A549 (cell line): ENCODE measurements around the gene TSPYL4. TPM values are rescaled to one million over a fixed set of nuclear protein-coding genes. Genes with fewer than 3 reads are reported as not detected.

ENCODE experiments used
- ATAC-seq, 2 experiments: fragments of 200-7000 bp in 1 of 2; fragments of >200 bp in 1 of 2; cut with Nextera tagmentation in 1 of 2; cut with Tn5 transposase in 1 of 2; 3 replicates each; pipeline versions ENCODE4 v1.8.0 to v1.9.1; 2018 to 2020; ENCODE audit warnings: mild to moderate bottlenecking in 1 of 2, moderate library complexity in 1 of 2
- CTCF ChIA-PET: fragments of 300-600 bp; sonication (Branson Sonifier 250); formaldehyde crosslinking; extraction: SDS; loops from one replicate; lab custom pipeline; 2021; ENCODE audit warnings: antibody characterized with exemption, inconsistent platforms; lab: Yijun Ruan, JAX
- POLR2A ChIA-PET: fragments of 350-600 bp; formaldehyde crosslinking; extraction: SDS; loops from one replicate; lab custom pipeline; 2021; ENCODE audit warnings: antibody characterized with exemption, inconsistent platforms; lab: Yijun Ruan, JAX
- DNase-seq, 2 experiments: peaks; one replicate each; pipeline versions ENCODE4 v3.0.0 to v3.0.0-alpha.2; 2011 to 2016; ENCODE audit warnings: low read depth in 1 of 2, low spot score in 1 of 2
- FAIRE-seq: peaks from 2 replicates; lab custom pipeline; 2011; peaks lifted over from hg19 to GRCh38; lab: Jason Lieb, UNC
- H3K27ac ChIP-seq, 2 experiments: fragments of >200 bp; sonication (Bioruptor Twin); formaldehyde crosslinking; 3 replicates each; pipeline ENCODE4 v1.5.1; 2016 to 2017
- H3K4me1 ChIP-seq: fragments of >200 bp; sonication (Bioruptor Twin); formaldehyde crosslinking; 3 replicates; pipeline ENCODE4 v1.6.1; 2016
- H3K4me2 ChIP-seq: fragments of >200 bp; sonication (Bioruptor Twin); formaldehyde crosslinking; 3 replicates; pipeline ENCODE4 v1.6.1; 2016
- H3K4me3 ChIP-seq: fragments of >200 bp; sonication (Bioruptor Twin); formaldehyde crosslinking; 3 replicates; pipeline ENCODE4 v1.5.1; 2016
- H3K9me3 ChIP-seq: fragments of >200 bp; sonication (Bioruptor Twin); formaldehyde crosslinking; 3 replicates; pipeline ENCODE4 v1.6.1; 2016
- BCL3 ChIP-seq: fragments of >200 bp; sonication (Bioruptor Twin); formaldehyde crosslinking; IDR thresholded peaks from 3 replicates; pipeline ENCODE4 v1.6.1; 2016
- BHLHE40 ChIP-seq: IDR thresholded peaks from 2 replicates; pipeline ENCODE4 v1.6.1; 2012; ENCODE audit warnings: low read depth, low read length, inconsistent platforms
- CBX2 ChIP-seq: fragments of 200-600 bp; sonication (generic); IDR thresholded peaks from 2 replicates; pipeline ENCODE4 v1.6.1; 2016; ENCODE audit warnings: low read depth, mild to moderate bottlenecking, borderline replicate concordance
- CBX8 ChIP-seq: fragments of 200-600 bp; sonication (generic); IDR thresholded peaks from 2 replicates; pipeline ENCODE4 v1.6.1; 2016
- CEBPB ChIP-seq, 2 experiments: fragments of >200 bp in 1 of 2; sonication (Bioruptor Twin) in 1 of 2; formaldehyde crosslinking in 1 of 2; IDR thresholded peaks; 2 replicates each; pipeline ENCODE4 v1.6.1; 2012 to 2016
- CHD2 ChIP-seq: fragments of 150-350 bp; IDR thresholded peaks from 2 replicates; pipeline ENCODE4 v1.6.1; 2014; ENCODE audit warnings: low read length; ENCODE audit not compliant: partially characterized antibody
- CTCF ChIP-seq: fragments of >200 bp; sonication (Bioruptor Twin); formaldehyde crosslinking; IDR thresholded peaks from 3 replicates; pipeline ENCODE4 v1.5.1; 2016
- E2F6 ChIP-seq: IDR thresholded peaks from 2 replicates; pipeline ENCODE4 v1.6.1; 2012; ENCODE audit warnings: low read depth, borderline replicate concordance
- EHF ChIP-seq: fragments of 250-450 bp; sonication (Bioruptor Pico); IDR thresholded peaks from 2 replicates; pipeline ENCODE4 v1.5.0; 2020; ENCODE audit warnings: mild to moderate bottlenecking
- FOSL2 ChIP-seq, 2 experiments: fragments of 450-650 bp in 1 of 2; fragments of >200 bp in 1 of 2; sonication (Bioruptor Twin) in 1 of 2; formaldehyde crosslinking; IDR thresholded peaks; 2 replicates each; pipeline versions ENCODE4 v1.5.0 to v1.6.1; 2016 to 2020; ENCODE audit warnings: mild to moderate bottlenecking in 1 of 2, moderate library complexity in 1 of 2
- GATA3 ChIP-seq: IDR thresholded peaks from 2 replicates; pipeline ENCODE4 v1.6.1; 2012; ENCODE audit warnings: borderline replicate concordance
- HDAC2 ChIP-seq: fragments of 200-600 bp; sonication (generic); IDR thresholded peaks from 2 replicates; pipeline ENCODE4 v1.6.1; 2016
- HEYL ChIP-seq: fragments of 250-450 bp; sonication (Bioruptor Pico); IDR thresholded peaks from 2 replicates; pipeline ENCODE4 v1.8.0; 2021; ENCODE audit warnings: mild to moderate bottlenecking, moderate library complexity
- JUN ChIP-seq, 2 experiments: fragments of >200 bp; sonication (Bioruptor Twin); formaldehyde crosslinking; IDR thresholded peaks; 2 replicates in 1 of 2; 3 replicates in 1 of 2; pipeline ENCODE4 v1.6.1; 2016 to 2017
- MAX ChIP-seq: IDR thresholded peaks from 2 replicates; pipeline ENCODE4 v1.6.1; 2012
- NR3C1 ChIP-seq: fragments of >200 bp; sonication (Bioruptor Twin); formaldehyde crosslinking; IDR thresholded peaks from 3 replicates; pipeline ENCODE4 v1.6.1; 2017
- PHF8 ChIP-seq: fragments of 200-600 bp; sonication (generic); IDR thresholded peaks from 2 replicates; pipeline ENCODE4 v1.6.1; 2016; ENCODE audit warnings: low read depth, mild to moderate bottlenecking, antibody characterized with exemption, moderate library complexity, borderline replicate concordance
- POLR2A ChIP-seq: IDR thresholded peaks from 2 replicates; pipeline ENCODE4 v1.6.1; 2012; ENCODE audit warnings: mild to moderate bottlenecking, low read length
- RAD21 ChIP-seq, 2 experiments: fragments of >200 bp in 1 of 2; sonication (Bioruptor Twin) in 1 of 2; formaldehyde crosslinking in 1 of 2; IDR thresholded peaks in 1 of 2; conservative IDR thresholded peaks in 1 of 2; 2 replicates in 1 of 2; 3 replicates in 1 of 2; pipeline ENCODE4 v1.6.1; 2012 to 2018; ENCODE audit warnings: inconsistent platforms in 1 of 2
- RCOR1 ChIP-seq: fragments of 150-350 bp; IDR thresholded peaks from 2 replicates; pipeline ENCODE4 v1.6.1; 2014; ENCODE audit warnings: antibody characterized with exemption, low read length, low read depth
- REST ChIP-seq: fragments of 200-600 bp; sonication (generic); IDR thresholded peaks from 2 replicates; pipeline ENCODE4 v1.6.1; 2016; ENCODE audit warnings: antibody characterized with exemption, mild to moderate bottlenecking, moderate library complexity
- RFX5 ChIP-seq: fragments of 450-650 bp; IDR thresholded peaks from 2 replicates; pipeline ENCODE4 v1.7.1; 2014; ENCODE audit warnings: antibody characterized with exemption, mild to moderate bottlenecking, moderate library complexity
- TP53 ChIP-seq: fragments of 250-450 bp; sonication (Bioruptor Pico); IDR thresholded peaks from 2 replicates; pipeline ENCODE4 v1.5.0; 2021; ENCODE audit warnings: mild to moderate bottlenecking, moderate library complexity
- USF2 ChIP-seq: fragments of 450-650 bp; IDR thresholded peaks from 2 replicates; pipeline ENCODE4 v1.6.1; 2014; ENCODE audit warnings: antibody characterized with exemption
- ZC3H11A ChIP-seq: fragments of 450-650 bp; IDR thresholded peaks from 2 replicates; pipeline ENCODE4 v1.6.1; 2014; ENCODE audit warnings: antibody characterized with exemption, mild to moderate bottlenecking
- ZFP36 ChIP-seq: fragments of 450-650 bp; IDR thresholded peaks from 2 replicates; pipeline ENCODE4 v1.6.1; 2014; ENCODE audit warnings: borderline replicate concordance; ENCODE audit not compliant: partially characterized antibody
- ZNF302 ChIP-seq: fragments of 250-450 bp; sonication (Bioruptor Pico); IDR thresholded peaks from 2 replicates; pipeline ENCODE4 v1.9.0; 2021; ENCODE audit warnings: inconsistent platforms, mild to moderate bottlenecking, moderate library complexity
- WGBS: methylation state at CpG from one replicate; pipeline ENCODE4 v1.1.6; 2017; ENCODE audit errors: missing lambda C conversion rate; 5-methylcytosine and 5-hydroxymethylcytosine counted together
- polyA minus RNA-seq: library from RNA; depleted of rRNA, polyadenylated mRNA; stranded (reverse); fragments of >200 nt; gene quantifications from 2 replicates; pipeline ENCODE4 v1.2.3, GENCODE V29; 2011; rRNA and poly(A)+ RNA removed
- polyA plus RNA-seq, 4 experiments: library from polyadenylated mRNA; depleted of rRNA in 3 of 4; stranded (reverse); fragments of >200 nt; fragmentation: RNase III in 1 of 4; extraction: RNeasy Plus Mini Kit Qiagen cat#74134 plus additional on column Dnase treatment in 1 of 4; gene quantifications; 2 replicates in 3 of 4; 3 replicates in 1 of 4; pipeline ENCODE4 v1.2.3, GENCODE V29; 2011 to 2017

Gene TSPYL4
- polyA plus RNA-seq (2011; rRNA removed): 5.6 TPM in 2 replicates
- 3.2 and 3.5 TPM in 2 replicates for polyA plus RNA-seq (2012; cell fraction: cytosol; rRNA removed)
- polyA plus RNA-seq (2012; cell fraction: nucleus; rRNA removed): 4.6 and 6.1 TPM in 2 replicates
- 3.7 to 4.2 TPM (median 3.9 TPM) in 3 replicates for polyA plus RNA-seq (2017; fragmentation: RNase III; extraction: RNeasy Plus Mini Kit Qiagen cat#74134 plus additional on column Dnase treatment)
- polyA minus RNA-seq: 4.1 and 5.4 TPM in 2 replicates

- Histone ChIP-seq H3K4me3 (peak within 1 kb of the TSS; percentile 75), H3K9me3 (no peaks in the 10 kb centered on the region), H3K27ac (peak within 1 kb of the TSS; percentile 82 to 92), H3K4me2 (peak within 1 kb of the TSS; percentile 75), H3K4me1 (peaks cover 14% of the 10 kb centered on the region; the same call in 1 of the 3 replicates)
- peak; percentile 99 for ATAC-seq
- TF ChIP-seq BCL3: 0 out of 3 replicates have a peak, but pooled peaks have one; percentile 36
- no peak for TF ChIP-seq ZFP36
- TF ChIP-seq REST: peak; percentile 69
- TF ChIP-seq CEBPB (IDR thresholded peaks at IDR 0.05): 0 out of 4 replicates have a peak, but pooled peaks of 1 of the 2 experiments have one; percentile 16
- peak; percentile 98 for TF ChIP-seq RFX5
- peak; percentile 83 for TF ChIP-seq CHD2
- no peak for TF ChIP-seq RCOR1
- TF ChIP-seq FOSL2 (IDR thresholded peaks at IDR 0.05): no peak
- 0 out of 2 replicates have a peak, but pooled peaks have one; percentile 1 for TF ChIP-seq FOSL2 (CRISPR knock-in tag; IDR thresholded peaks at IDR 0.05)
- peak; percentile 59; the same call in 1 of the 2 replicates for TF ChIP-seq GATA3
- TF ChIP-seq RAD21 (conservative IDR thresholded peaks at IDR 0.05 in 1 of 2, IDR thresholded peaks at IDR 0.05 in 1 of 2): no peak
- peak; percentile 56 for TF ChIP-seq PHF8
- peak; percentile 59 for TF ChIP-seq POLR2A
- TF ChIP-seq E2F6: peak; percentile 28; the same call in 1 of the 2 replicates
- TF ChIP-seq JUN (IDR thresholded peaks at IDR 0.05): peak in 1 of 2 experiments; percentile 49; a peak in 1 of 5 replicates
- no peak for FAIRE-seq
- peak; percentile 78 to 90 for DNase-seq
- 12% methylated on average over 23 of the region's 53 CpGs for WGBS
- CTCF ChIA-PET: interaction anchor here (1.1 to 1.8 kb wide), 4 partner anchors 12 to 37 kb away, joined by 3 to 6 read pairs (median 4); no protein-coding TSS in a partner anchor
- POLR2A ChIA-PET: interaction anchor here (1.0 kb wide), 2 partner anchors 15 to 261 kb away, joined by 3 to 5 read pairs; no protein-coding TSS in a partner anchor
Observed at GRCh38 chr6:116253505-116254296, at the start of gene TSPYL4. Gene TSPYL4, minus strand, starts transcription at chr6:116254075. Its CDS starts 67 bp downstream, at chr6:116254008.

GRCh38 chr6:116301104-116301503, 47.2 kb upstream of the TSPYL4 start:
- TF ChIP-seq CEBPB (IDR thresholded peaks at IDR 0.05): no peak
- no peak for TF ChIP-seq EHF (CRISPR knock-in tag)
- no peak for TF ChIP-seq TP53
- no peak for TF ChIP-seq HEYL (CRISPR knock-in tag)
- no peak for TF ChIP-seq CTCF
- no peak for TF ChIP-seq ZC3H11A
- TF ChIP-seq ZNF302 (CRISPR knock-in tag): no peak
- TF ChIP-seq MAX: no peak
- TF ChIP-seq CBX2: no peak
- TF ChIP-seq NR3C1: no peak
- no peak for TF ChIP-seq BHLHE40
- TF ChIP-seq USF2: no peak
- TF ChIP-seq CBX8: no peak
- TF ChIP-seq HDAC2: no peak
- TF ChIP-seq FOSL2 (IDR thresholded peaks at IDR 0.05): no peak
- no peak for TF ChIP-seq FOSL2 (CRISPR knock-in tag; IDR thresholded peaks at IDR 0.05)
- TF ChIP-seq, all 56 proteins: peak for 0
- FAIRE-seq (no peak), ATAC-seq (no peak), DNase-seq (no peak)
- CTCF ChIA-PET: no interaction called here
- H3K4me2 ChIP-seq: no peak overlapping the region
- no peaks in the 10 kb centered on the region for H3K4me1 ChIP-seq
- POLR2A ChIA-PET: no interaction called here
- H3K4me3 ChIP-seq: no peak overlapping the region
- 0 out of 3 replicates have a peak, but pooled peaks cover 4% of the 10 kb centered on the region for H3K9me3 ChIP-seq
- no peak overlapping the region for H3K27ac ChIP-seq
- 51% methylated on average over 3 of the region's 3 CpGs for WGBS
